ENCODE results near the gene FBXO11.
A peak's percentile ranks its signal among the peaks of the same experiment; 100 is the strongest.

FBXO11 gene

GRCh38 chr2:47842846-47843245 is 63.5 kb downstream of the FBXO11 start:
- Mint-ChIP-seq H3K27me3 (no peaks in the 10 kb centered on the region), H3K9me3 (ENCODE audit: low read depth) (no peaks in the 10 kb centered on the region), H3K4me1 (ENCODE audit: low read depth) (peaks cover 35% of the 10 kb centered on the region), H3K36me3 (no peaks in the 10 kb centered on the region), H3K27ac (no peak overlapping the region), H3K4me3 (no peak overlapping the region)

GRCh38 chr2:47838686-47839085 is 67.6 kb downstream of the FBXO11 start:
- Mint-ChIP-seq H3K27ac (no peak overlapping the region), H3K4me3 (no peak overlapping the region), H3K36me3 (peaks cover 6% of the 10 kb centered on the region), H3K4me1 (ENCODE audit: low read depth) (peaks cover 17% of the 10 kb centered on the region), H3K9me3 (ENCODE audit: low read depth) (no peaks in the 10 kb centered on the region), H3K27me3 (no peaks in the 10 kb centered on the region)

GRCh38 chr2:47838249-47838648 is 68.0 kb downstream of the FBXO11 start:
- Mint-ChIP-seq H3K36me3 (peaks cover 6% of the 10 kb centered on the region), H3K9me3 (ENCODE audit: low read depth) (no peaks in the 10 kb centered on the region), H3K27me3 (no peaks in the 10 kb centered on the region), H3K27ac (no peak overlapping the region), H3K4me1 (ENCODE audit: low read depth) (peaks cover 12% of the 10 kb centered on the region), H3K4me3 (no peak overlapping the region)

GRCh38 chr2:47833516-47833968 is 72.8 kb downstream of the FBXO11 start:
- Mint-ChIP-seq H3K4me1 (ENCODE audit: low read depth) (peaks cover 2% of the 10 kb centered on the region), H3K4me3 (no peak overlapping the region), H3K9me3 (ENCODE audit: low read depth) (no peaks in the 10 kb centered on the region), H3K27ac (no peak overlapping the region), H3K27me3 (no peaks in the 10 kb centered on the region), H3K36me3 (peaks cover 6% of the 10 kb centered on the region)

GRCh38 chr2:47822518-47822917 is 83.8 kb downstream of the FBXO11 start:
- H3K9me3 Mint-ChIP-seq (ENCODE audit: low read depth) = no peaks in the 10 kb centered on the region
- no peaks in the 10 kb centered on the region for H3K4me1 Mint-ChIP-seq (ENCODE audit: low read depth)

GRCh38 chr2:47819834-47820233 is 86.5 kb downstream of the FBXO11 start:
- peaks cover 8% of the 10 kb centered on the region for H3K36me3 Mint-ChIP-seq
- H3K4me3 Mint-ChIP-seq = no peak overlapping the region
- no peaks in the 10 kb centered on the region for H3K27me3 Mint-ChIP-seq
- no peaks in the 10 kb centered on the region for H3K4me1 Mint-ChIP-seq (ENCODE audit: low read depth)
- H3K9me3 Mint-ChIP-seq (ENCODE audit: low read depth) = no peaks in the 10 kb centered on the region
- H3K27ac Mint-ChIP-seq = no peak overlapping the region

More at GRCh38 chr2:47822518-47822917, 83.8 kb downstream of the FBXO11 start:
- Mint-ChIP-seq H3K27me3 (no peaks in the 10 kb centered on the region), H3K36me3 (peaks cover 1% of the 10 kb centered on the region), H3K27ac (no peak overlapping the region), H3K4me3 (no peak overlapping the region)

- Mint-ChIP-seq H3K27ac (no peak overlapping the region), H3K4me3 (no peak overlapping the region), H3K27me3 (no peaks in the 10 kb centered on the region), H3K4me1 (ENCODE audit: low read depth) (no peaks in the 10 kb centered on the region), H3K36me3 (peaks cover 13% of the 10 kb centered on the region), H3K9me3 (ENCODE audit: low read depth) (no peaks in the 10 kb centered on the region)
Observed at GRCh38 chr2:47818777-47819176, 87.5 kb downstream of the FBXO11 start.

- peaks cover 18% of the 10 kb centered on the region for H3K36me3 Mint-ChIP-seq
- H3K4me3 Mint-ChIP-seq = no peak overlapping the region
- H3K27me3 Mint-ChIP-seq = no peaks in the 10 kb centered on the region
- H3K9me3 Mint-ChIP-seq (ENCODE audit: low read depth) = no peaks in the 10 kb centered on the region
- H3K27ac Mint-ChIP-seq = peak overlapping the region; percentile 79
- peaks cover 1% of the 10 kb centered on the region for H3K4me1 Mint-ChIP-seq (ENCODE audit: low read depth)
Observed at GRCh38 chr2:47815764-47816163, 90.5 kb downstream of the FBXO11 start.

GRCh38 chr2:47811668-47812067 is 94.6 kb downstream of the FBXO11 start:
- Mint-ChIP-seq H3K36me3 (peaks cover 19% of the 10 kb centered on the region), H3K4me1 (ENCODE audit: low read depth) (peaks cover 4% of the 10 kb centered on the region), H3K9me3 (ENCODE audit: low read depth) (no peaks in the 10 kb centered on the region), H3K4me3 (no peak overlapping the region), H3K27me3 (no peaks in the 10 kb centered on the region), H3K27ac (no peak overlapping the region)

GRCh38 chr2:47810850-47811249 is 95.4 kb downstream of the FBXO11 start:
- Mint-ChIP-seq H3K27me3 (no peaks in the 10 kb centered on the region), H3K27ac (peak overlapping the region; percentile 46), H3K36me3 (peaks cover 18% of the 10 kb centered on the region), H3K4me3 (no peak overlapping the region), H3K9me3 (ENCODE audit: low read depth) (no peaks in the 10 kb centered on the region), H3K4me1 (ENCODE audit: low read depth) (peaks cover 4% of the 10 kb centered on the region)

GRCh38 chr2:47809903-47810302 is 96.4 kb downstream of the FBXO11 start:
- Mint-ChIP-seq H3K4me3 (no peak overlapping the region), H3K27me3 (no peaks in the 10 kb centered on the region), H3K4me1 (ENCODE audit: low read depth) (peaks cover 4% of the 10 kb centered on the region), H3K27ac (no peak overlapping the region), H3K9me3 (ENCODE audit: low read depth) (no peaks in the 10 kb centered on the region), H3K36me3 (peaks cover 21% of the 10 kb centered on the region)

- no peaks in the 10 kb centered on the region for H3K27me3 Mint-ChIP-seq
- peaks cover 4% of the 10 kb centered on the region for H3K4me1 Mint-ChIP-seq (ENCODE audit: low read depth)
- H3K27ac Mint-ChIP-seq = peak overlapping the region; percentile 2
- H3K36me3 Mint-ChIP-seq = peaks cover 25% of the 10 kb centered on the region
- peaks cover under 1% of the 10 kb centered on the region for H3K9me3 Mint-ChIP-seq (ENCODE audit: low read depth)
- H3K4me3 Mint-ChIP-seq = no peak overlapping the region
Observed at GRCh38 chr2:47808614-47809013, 97.7 kb downstream of the FBXO11 start.

GRCh38 chr2:47805850-47806249 is 100.4 kb downstream of the FBXO11 start:
- Mint-ChIP-seq H3K9me3 (ENCODE audit: low read depth) (peaks cover 8% of the 10 kb centered on the region), H3K4me1 (ENCODE audit: low read depth) (peaks cover 2% of the 10 kb centered on the region), H3K4me3 (no peak overlapping the region), H3K27ac (no peak overlapping the region), H3K36me3 (peaks cover 32% of the 10 kb centered on the region), H3K27me3 (no peaks in the 10 kb centered on the region)

GRCh38 chr2:47803770-47804169 is 102.5 kb downstream of the FBXO11 start:
- no peaks in the 10 kb centered on the region for H3K27me3 Mint-ChIP-seq
- H3K27ac Mint-ChIP-seq = no peak overlapping the region
- peaks cover 2% of the 10 kb centered on the region for H3K4me1 Mint-ChIP-seq (ENCODE audit: low read depth)
- peaks cover 8% of the 10 kb centered on the region for H3K9me3 Mint-ChIP-seq (ENCODE audit: low read depth)
- peaks cover 44% of the 10 kb centered on the region for H3K36me3 Mint-ChIP-seq
- H3K4me3 Mint-ChIP-seq = no peak overlapping the region

GRCh38 chr2:47803363-47803762 is 102.9 kb downstream of the FBXO11 start:
- H3K9me3 Mint-ChIP-seq (ENCODE audit: low read depth) = peaks cover 8% of the 10 kb centered on the region
- peak overlapping the region; percentile 12 for H3K27ac Mint-ChIP-seq
- H3K27me3 Mint-ChIP-seq = no peaks in the 10 kb centered on the region
- H3K4me1 Mint-ChIP-seq (ENCODE audit: low read depth) = peaks cover 2% of the 10 kb centered on the region
- no peak overlapping the region for H3K4me3 Mint-ChIP-seq
- peaks cover 47% of the 10 kb centered on the region for H3K36me3 Mint-ChIP-seq

- Mint-ChIP-seq H3K36me3 (peaks cover 42% of the 10 kb centered on the region), H3K4me1 (ENCODE audit: low read depth) (no peaks in the 10 kb centered on the region), H3K27ac (no peak overlapping the region), H3K4me3 (no peak overlapping the region), H3K9me3 (ENCODE audit: low read depth) (peaks cover 8% of the 10 kb centered on the region), H3K27me3 (no peaks in the 10 kb centered on the region)
Observed at GRCh38 chr2:47801118-47801517, 105.2 kb downstream of the FBXO11 start.
